HCT116 (cell line): Measurements from ENCODE around the gene C7orf25. TPM values are rescaled to one million over a fixed set of nuclear protein-coding genes. Genes with fewer than 3 reads are reported as not detected.

Source experiments
- ATAC-seq: fragments of 200-7000 bp; cut with Tn5 transposase; 2 replicates; pipeline ENCODE4 v1.9.1; 2020; ENCODE audit warnings: mild to moderate bottlenecking, moderate library complexity
- BruUV-seq: library from RNA; stranded (reverse); fragments of 400-500 nt; replicated peaks from 2 replicates; lab custom pipeline; 2021; lab: Mats Ljungman, UMichigan
- CTCF ChIA-PET: fragments of 300-600 bp; sonication (Branson Sonifier 250); formaldehyde crosslinking; loops from one replicate; lab custom pipeline; 2021; ENCODE audit warnings: antibody characterized with exemption; lab: Charles Lee
- POLR2A ChIA-PET: fragments of 300-600, 350-600 bp; sonication (Branson Sonifier 250); formaldehyde crosslinking; loops from one replicate; lab custom pipeline; 2021; ENCODE audit warnings: antibody characterized with exemption; lab: Charles Lee
- RAD21 ChIA-PET, 2 experiments: fragments of 300-600 bp; sonication (Branson Sonifier 250); formaldehyde crosslinking; loops; one replicate each; lab custom pipeline; 2023; ENCODE audit warnings: low total read pairs in 2 of 2; ENCODE audit not compliant: uncharacterized antibody in 2 of 2, unreplicated experiment in 2 of 2, low non-redundant PET in 1 of 2; lab: Charles Lee
- DNase-seq: peaks from one replicate; pipeline ENCODE4 v3.0.0-alpha.2; 2010; ENCODE audit warnings: low read depth, low spot score
- H2AFZ ChIP-seq: fragments of 200-600 bp; shearing (Covaris generic), sonication (generic); 2 replicates; pipeline ENCODE4 v1.6.1; 2017; ENCODE audit warnings: low read depth, mixed run types, mixed read lengths, antibody characterized with exemption, low read length; ENCODE audit not compliant: poor library complexity, severe bottlenecking
- H3K27ac ChIP-seq: 2 replicates; pipeline ENCODE4 v1.5.1; 2012; ENCODE audit warnings: low read depth, low read length
- H3K27me3 ChIP-seq: fragments of 200-600 bp; sonication (generic); 2 replicates; pipeline ENCODE4 v1.6.1; 2016; ENCODE audit warnings: mixed run types, low read length, mixed read lengths; ENCODE audit not compliant: insufficient read depth
- H3K36me3 ChIP-seq, 2 experiments: fragments of 200-500 bp in 1 of 2; fragments of 200-600 bp in 1 of 2; sonication (Bioruptor generic) in 1 of 2; sonication (generic) in 1 of 2; 2 replicates each; pipeline versions ENCODE4 v1.5.1 to v1.6.1; 2014 to 2016; ENCODE audit warnings: low read length in 2 of 2, inconsistent platforms in 1 of 2, mixed read lengths in 1 of 2, mixed run types in 1 of 2; ENCODE audit not compliant: insufficient read depth in 2 of 2, control insufficient read depth in 1 of 2
- H3K4me1 ChIP-seq, 2 experiments: fragments of 200-600 bp in 1 of 2; sonication (generic) in 1 of 2; 2 replicates each; pipeline versions ENCODE4 v1.5.1 to v1.6.1; 2012 to 2017; ENCODE audit warnings: low read length in 2 of 2, inconsistent platforms in 1 of 2, mild to moderate bottlenecking in 1 of 2, mixed read lengths in 1 of 2, mixed run types in 1 of 2, moderate library complexity in 1 of 2; ENCODE audit not compliant: insufficient read depth in 2 of 2, control insufficient read depth in 1 of 2
- H3K4me2 ChIP-seq: fragments of 200-600 bp; sonication (generic); 2 replicates; pipeline ENCODE4 v1.6.1; 2017; ENCODE audit warnings: mixed run types, low read length, mixed read lengths
- H3K4me3 ChIP-seq, 2 experiments: fragments of 200-600 bp in 1 of 2; sonication (generic) in 1 of 2; replicated peaks in 1 of 2; 2 replicates each; pipeline ENCODE4 v1.5.1; 2011 to 2016; ENCODE audit warnings: low read length in 2 of 2, control low read depth in 1 of 2, low read depth in 1 of 2, mild to moderate bottlenecking in 1 of 2, mixed read lengths in 1 of 2, mixed run types in 1 of 2
- H3K79me2 ChIP-seq: fragments of 200-600 bp; sonication (generic); 2 replicates; pipeline ENCODE4 v1.6.1; 2017; ENCODE audit warnings: mild to moderate bottlenecking, mixed run types, low read length, moderate library complexity, mixed read lengths; ENCODE audit not compliant: insufficient read depth
- H3K9ac ChIP-seq: fragments of 200-600 bp; sonication (generic); 2 replicates; pipeline ENCODE4 v1.6.1; 2016; ENCODE audit warnings: low read length, mixed read lengths
- H3K9me2 ChIP-seq: fragments of 200-600 bp; sonication (generic), shearing (Covaris generic); 2 replicates; pipeline ENCODE4 v1.6.1; 2017; ENCODE audit warnings: mixed run types, mild to moderate bottlenecking, moderate library complexity; ENCODE audit not compliant: insufficient read depth
- H3K9me3 ChIP-seq, 2 experiments: fragments of 200-500 bp in 1 of 2; fragments of 200-600 bp in 1 of 2; sonication (Bioruptor generic) in 1 of 2; sonication (generic) in 1 of 2; 2 replicates each; pipeline ENCODE4 v1.6.1; 2014 to 2017; ENCODE audit warnings: low read length in 2 of 2, mixed read lengths in 2 of 2, inconsistent platforms in 1 of 2, low read depth in 1 of 2, mild to moderate bottlenecking in 1 of 2, mixed run types in 1 of 2, moderate library complexity in 1 of 2; ENCODE audit not compliant: control insufficient read depth in 1 of 2, insufficient read depth in 1 of 2
- H4K20me1 ChIP-seq: fragments of 200-600 bp; sonication (generic), shearing (Covaris generic); 2 replicates; pipeline ENCODE4 v1.6.1; 2017; ENCODE audit warnings: mixed run types, mild to moderate bottlenecking, moderate library complexity; ENCODE audit not compliant: insufficient read depth
- CBX3 ChIP-seq: IDR thresholded peaks from 2 replicates; pipeline ENCODE4 v1.6.1; 2012; ENCODE audit warnings: low read depth
- CEBPB ChIP-seq: IDR thresholded peaks from 2 replicates; pipeline ENCODE4 v1.6.1; 2012; ENCODE audit warnings: low read depth
- CTCF ChIP-seq, 3 experiments: fragments of 200-600 bp in 1 of 3; sonication (generic) in 1 of 3; IDR thresholded peaks in 2 of 3; conservative IDR thresholded peaks in 1 of 3; 2 replicates each; pipeline ENCODE4 v1.5.1; 2012 to 2017; ENCODE audit warnings: low read depth in 2 of 3, low read length in 2 of 3, antibody characterized with exemption in 1 of 3, borderline replicate concordance in 1 of 3, control low read depth in 1 of 3, mild to moderate bottlenecking in 1 of 3, mixed read lengths in 1 of 3, mixed run types in 1 of 3, moderate library complexity in 1 of 3; ENCODE audit not compliant: insufficient read depth in 1 of 3
- EGR1 ChIP-seq: IDR thresholded peaks from 2 replicates; pipeline ENCODE4 v1.6.1; 2012; ENCODE audit warnings: low read depth
- ELF1 ChIP-seq: IDR thresholded peaks from 2 replicates; pipeline ENCODE4 v1.6.1; 2012; ENCODE audit warnings: low read depth, borderline replicate concordance
- EZH2 ChIP-seq: fragments of 200-600 bp; sonication (generic); IDR thresholded peaks from 2 replicates; pipeline ENCODE4 v1.6.1; 2017; ENCODE audit warnings: antibody characterized with exemption, mixed run types
- JUND ChIP-seq: IDR thresholded peaks from 2 replicates; pipeline ENCODE4 v1.6.1; 2012
- MAX ChIP-seq: IDR thresholded peaks from 2 replicates; pipeline ENCODE4 v1.6.1; 2012
- POLR2A ChIP-seq: IDR thresholded peaks from 2 replicates; pipeline ENCODE4 v1.7.0; 2011; ENCODE audit warnings: borderline replicate concordance; ENCODE audit not compliant: insufficient read depth, insufficient read length; ENCODE audit errors: extremely low read depth
- RAD21 ChIP-seq: IDR thresholded peaks from 2 replicates; pipeline ENCODE4 v1.6.1; 2012; ENCODE audit warnings: low read depth, mild to moderate bottlenecking
- REST ChIP-seq: IDR thresholded peaks from 2 replicates; pipeline ENCODE4 v1.6.1; 2012; ENCODE audit warnings: low read depth
- SIN3A ChIP-seq: IDR thresholded peaks from 2 replicates; pipeline ENCODE4 v1.6.1; 2012; ENCODE audit warnings: low read depth
- SP1 ChIP-seq: IDR thresholded peaks from 2 replicates; pipeline ENCODE4 v1.6.1; 2012; ENCODE audit warnings: low read depth
- TCF7L2 ChIP-seq: IDR thresholded peaks from 2 replicates; pipeline ENCODE4 v1.7.0; 2011; ENCODE audit warnings: borderline replicate concordance, inconsistent platforms; ENCODE audit not compliant: insufficient read depth, insufficient read length; ENCODE audit errors: extremely low read depth
- YY1 ChIP-seq: IDR thresholded peaks from 2 replicates; pipeline ENCODE4 v1.6.1; 2011; ENCODE audit warnings: low read length, low read depth, moderate library complexity, mild to moderate bottlenecking; ENCODE audit not compliant: insufficient replicate concordance; ENCODE audit errors: extremely low read depth
- ZFX ChIP-seq: fragments of 450-650 bp; IDR thresholded peaks from 2 replicates; pipeline ENCODE4 v1.6.1; 2017
- ZNF274 ChIP-seq: fragments of 200-500 bp; sonication (Bioruptor generic); IDR thresholded peaks from 2 replicates; pipeline ENCODE4 v1.6.1; 2014; ENCODE audit warnings: mild to moderate bottlenecking, low read depth, low read length, inconsistent platforms
- intact Hi-C: fragments of 100-400 bp; cut with micrococcal nuclease; formaldehyde crosslinking; loops from 2 replicates; pipeline ENCODE4 v1.10.0; 2022
- total RNA-seq: library from RNA; stranded (reverse); gene quantifications from one replicate; pipeline ENCODE4 v1.2.1, GENCODE V29; 2021; ENCODE audit not compliant: unreplicated experiment
- TF ChIP-seq, protein P1 (sequence below): IDR thresholded peaks from 2 replicates; pipeline ENCODE4 v1.6.1; 2011; ENCODE audit warnings: mild to moderate bottlenecking, low read length, moderate library complexity; ENCODE audit not compliant: insufficient replicate concordance; ENCODE audit errors: extremely low read depth

The C7orf25 gene
- total RNA-seq, 1 experiment from 2014 or later: 5.3 TPM

GRCh38 chr7:42869131-42870020, 42.5 kb downstream of the C7orf25 start:
- peak; percentile 10 for DNase-seq
- ChIA-PET CTCF (no interaction called here), POLR2A (no interaction called here)
- TF ChIP-seq CEBPB (no peak), SP1 (peak; percentile 37; the same call in 1 of the 2 replicates), REST (no peak), MAX (0 out of 2 replicates have a peak, but pooled peaks have one; percentile 20), RAD21 (no peak), CTCF (IDR thresholded peaks at IDR 0.05 in 2 of 3, conservative IDR thresholded peaks at IDR 0.05 in 1 of 3; ENCODE audit: borderline replicate concordance in 1 of 3, insufficient read depth in 1 of 3, low read depth in 2 of 3, low read length in 2 of 3) (no peak), ZFX (no peak), TCF7L2 (no peak), JUND (peak; percentile 72), ELF1 (no peak), ZNF274 (no peak), SIN3A (no peak), YY1 (no peak), EGR1 (peak; percentile 70; the same call in 1 of the 2 replicates), EZH2 (no peak), CBX3 (peak; percentile 51; the same call in 1 of the 2 replicates), POLR2A (no peak)
- TF ChIP-seq, protein P1, sequence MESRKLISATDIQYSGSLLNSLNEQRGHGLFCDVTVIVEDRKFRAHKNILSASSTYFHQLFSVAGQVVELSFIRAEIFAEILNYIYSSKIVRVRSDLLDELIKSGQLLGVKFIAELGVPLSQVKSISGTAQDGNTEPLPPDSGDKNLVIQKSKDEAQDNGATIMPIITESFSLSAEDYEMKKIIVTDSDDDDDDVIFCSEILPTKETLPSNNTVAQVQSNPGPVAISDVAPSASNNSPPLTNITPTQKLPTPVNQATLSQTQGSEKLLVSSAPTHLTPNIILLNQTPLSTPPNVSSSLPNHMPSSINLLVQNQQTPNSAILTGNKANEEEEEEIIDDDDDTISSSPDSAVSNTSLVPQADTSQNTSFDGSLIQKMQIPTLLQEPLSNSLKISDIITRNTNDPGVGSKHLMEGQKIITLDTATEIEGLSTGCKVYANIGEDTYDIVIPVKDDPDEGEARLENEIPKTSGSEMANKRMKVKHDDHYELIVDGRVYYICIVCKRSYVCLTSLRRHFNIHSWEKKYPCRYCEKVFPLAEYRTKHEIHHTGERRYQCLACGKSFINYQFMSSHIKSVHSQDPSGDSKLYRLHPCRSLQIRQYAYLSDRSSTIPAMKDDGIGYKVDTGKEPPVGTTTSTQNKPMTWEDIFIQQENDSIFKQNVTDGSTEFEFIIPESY: no peak

More at GRCh38 chr7:42869131-42870020, 42.5 kb downstream of the C7orf25 start:
- Histone ChIP-seq H2AFZ (no peak overlapping the region), H3K27ac (no peak overlapping the region), H3K79me2 (no peaks in the 10 kb centered on the region), H3K27me3 (peaks cover 3% of the 10 kb centered on the region; the same call in 1 of the 2 replicates), H3K36me3 (no peaks in the 10 kb centered on the region), H3K9me3 (no peaks in the 10 kb centered on the region), H3K4me3 (no peak overlapping the region), H4K20me1 (no peaks in the 10 kb centered on the region), H3K9ac (no peak overlapping the region), H3K9me2 (no peaks in the 10 kb centered on the region), H3K4me2 (peak overlapping the region; percentile 8; the same call in 1 of the 2 replicates), H3K4me1 (peaks cover 9 to 10% of the 10 kb centered on the region in 2 experiments)
- BruUV-seq: no TSS peak
- ATAC-seq: no peak; the same call in 1 of the 2 replicates
- RAD21 ChIA-PET: no interaction called here
- intact Hi-C loops: no loop called here
